SK-N-SH treated with all-trans-retinoic acid at 6 μM for 48 hours (cell line): Measurements from ENCODE around the gene YPEL1.

Experiments used
- ARNTL ChIP-seq: fragments of 450-650 bp; formaldehyde crosslinking; IDR thresholded peaks from 2 replicates; pipeline ENCODE4 v1.5.0; 2020; ENCODE audit warnings: low read depth, mild to moderate bottlenecking, moderate library complexity, borderline replicate concordance
- CSDC2 ChIP-seq: fragments of 250-450 bp; sonication (Bioruptor Pico); IDR thresholded peaks from 2 replicates; pipeline ENCODE4 v1.5.0; 2020; ENCODE audit warnings: mild to moderate bottlenecking, moderate library complexity
- RARB ChIP-seq: fragments of 250-450 bp; sonication (Bioruptor Pico); IDR thresholded peaks from 2 replicates; pipeline ENCODE4 v1.8.0; 2021; ENCODE audit warnings: mild to moderate bottlenecking, moderate library complexity
- TCF4 ChIP-seq: fragments of 250-450 bp; sonication (Bioruptor Pico); IDR thresholded peaks from 2 replicates; pipeline ENCODE4 v1.8.0; 2021; ENCODE audit warnings: mild to moderate bottlenecking, moderate library complexity, borderline replicate concordance
- ZFP30 ChIP-seq: fragments of 450-650 bp; formaldehyde crosslinking; IDR thresholded peaks from 2 replicates; pipeline ENCODE4 v1.5.0; 2022; ENCODE audit warnings: mild to moderate bottlenecking, moderate library complexity
- TF ChIP-seq, protein P1 (sequence below): fragments of 250-450 bp; sonication (Bioruptor Pico); IDR thresholded peaks from 2 replicates; pipeline ENCODE4 v1.8.0; 2020; ENCODE audit warnings: mild to moderate bottlenecking, moderate library complexity, borderline replicate concordance
- TF ChIP-seq, protein P2 (sequence below): fragments of 250-450 bp; sonication (Bioruptor Pico); IDR thresholded peaks from 2 replicates; pipeline ENCODE4 v1.5.1; 2020; ENCODE audit warnings: low read depth, mild to moderate bottlenecking, moderate library complexity

DNA sequence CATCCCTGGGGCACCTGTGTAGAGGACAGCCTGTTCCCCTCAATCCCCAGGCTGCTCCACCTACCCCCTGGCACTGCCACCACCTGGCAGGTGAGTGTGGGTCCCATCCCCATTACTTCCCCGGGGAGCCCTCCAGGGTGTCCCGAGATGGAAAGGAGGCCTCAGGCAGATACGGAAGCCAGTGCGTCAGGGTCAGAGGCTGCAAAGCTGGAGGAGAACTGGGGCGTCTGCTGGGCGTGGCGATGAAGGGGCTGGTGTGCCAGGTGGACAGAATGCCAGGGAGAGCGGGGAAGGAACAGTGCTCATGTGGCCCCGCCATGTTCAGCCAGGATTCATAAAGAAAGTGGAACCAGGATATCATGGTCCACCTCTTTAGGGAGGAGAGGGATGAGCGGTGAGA lies 7.8 kb downstream of the YPEL1 start:
- TF ChIP-seq, protein P1, sequence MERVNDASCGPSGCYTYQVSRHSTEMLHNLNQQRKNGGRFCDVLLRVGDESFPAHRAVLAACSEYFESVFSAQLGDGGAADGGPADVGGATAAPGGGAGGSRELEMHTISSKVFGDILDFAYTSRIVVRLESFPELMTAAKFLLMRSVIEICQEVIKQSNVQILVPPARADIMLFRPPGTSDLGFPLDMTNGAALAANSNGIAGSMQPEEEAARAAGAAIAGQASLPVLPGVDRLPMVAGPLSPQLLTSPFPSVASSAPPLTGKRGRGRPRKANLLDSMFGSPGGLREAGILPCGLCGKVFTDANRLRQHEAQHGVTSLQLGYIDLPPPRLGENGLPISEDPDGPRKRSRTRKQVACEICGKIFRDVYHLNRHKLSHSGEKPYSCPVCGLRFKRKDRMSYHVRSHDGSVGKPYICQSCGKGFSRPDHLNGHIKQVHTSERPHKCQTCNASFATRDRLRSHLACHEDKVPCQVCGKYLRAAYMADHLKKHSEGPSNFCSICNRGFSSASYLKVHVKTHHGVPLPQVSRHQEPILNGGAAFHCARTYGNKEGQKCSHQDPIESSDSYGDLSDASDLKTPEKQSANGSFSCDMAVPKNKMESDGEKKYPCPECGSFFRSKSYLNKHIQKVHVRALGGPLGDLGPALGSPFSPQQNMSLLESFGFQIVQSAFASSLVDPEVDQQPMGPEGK, result no peak
- TF ChIP-seq, protein P2, sequence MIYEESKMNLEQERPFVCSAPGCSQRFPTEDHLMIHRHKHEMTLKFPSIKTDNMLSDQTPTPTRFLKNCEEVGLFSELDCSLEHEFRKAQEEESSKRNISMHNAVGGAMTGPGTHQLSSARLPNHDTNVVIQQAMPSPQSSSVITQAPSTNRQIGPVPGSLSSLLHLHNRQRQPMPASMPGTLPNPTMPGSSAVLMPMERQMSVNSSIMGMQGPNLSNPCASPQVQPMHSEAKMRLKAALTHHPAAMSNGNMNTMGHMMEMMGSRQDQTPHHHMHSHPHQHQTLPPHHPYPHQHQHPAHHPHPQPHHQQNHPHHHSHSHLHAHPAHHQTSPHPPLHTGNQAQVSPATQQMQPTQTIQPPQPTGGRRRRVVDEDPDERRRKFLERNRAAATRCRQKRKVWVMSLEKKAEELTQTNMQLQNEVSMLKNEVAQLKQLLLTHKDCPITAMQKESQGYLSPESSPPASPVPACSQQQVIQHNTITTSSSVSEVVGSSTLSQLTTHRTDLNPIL (CRISPR knock-in tag), result no peak
- no peak for TF ChIP-seq CSDC2 (CRISPR knock-in tag)
- no peak for TF ChIP-seq ARNTL (CRISPR knock-in tag)
- no peak for TF ChIP-seq RARB
- TF ChIP-seq ZFP30 (CRISPR knock-in tag), result no peak
- TF ChIP-seq TCF4 (CRISPR knock-in tag), result no peak
